Measurements from ENCODE around the gene CKM. TPM values are rescaled to one million over a fixed set of nuclear protein-coding genes. Genes with fewer than 3 reads are reported as not detected.

The CKM gene
- total and polyA plus RNA-seq, 2 of the 4 experiments (the other 2 are of a cell fraction): not detected

DNA sequence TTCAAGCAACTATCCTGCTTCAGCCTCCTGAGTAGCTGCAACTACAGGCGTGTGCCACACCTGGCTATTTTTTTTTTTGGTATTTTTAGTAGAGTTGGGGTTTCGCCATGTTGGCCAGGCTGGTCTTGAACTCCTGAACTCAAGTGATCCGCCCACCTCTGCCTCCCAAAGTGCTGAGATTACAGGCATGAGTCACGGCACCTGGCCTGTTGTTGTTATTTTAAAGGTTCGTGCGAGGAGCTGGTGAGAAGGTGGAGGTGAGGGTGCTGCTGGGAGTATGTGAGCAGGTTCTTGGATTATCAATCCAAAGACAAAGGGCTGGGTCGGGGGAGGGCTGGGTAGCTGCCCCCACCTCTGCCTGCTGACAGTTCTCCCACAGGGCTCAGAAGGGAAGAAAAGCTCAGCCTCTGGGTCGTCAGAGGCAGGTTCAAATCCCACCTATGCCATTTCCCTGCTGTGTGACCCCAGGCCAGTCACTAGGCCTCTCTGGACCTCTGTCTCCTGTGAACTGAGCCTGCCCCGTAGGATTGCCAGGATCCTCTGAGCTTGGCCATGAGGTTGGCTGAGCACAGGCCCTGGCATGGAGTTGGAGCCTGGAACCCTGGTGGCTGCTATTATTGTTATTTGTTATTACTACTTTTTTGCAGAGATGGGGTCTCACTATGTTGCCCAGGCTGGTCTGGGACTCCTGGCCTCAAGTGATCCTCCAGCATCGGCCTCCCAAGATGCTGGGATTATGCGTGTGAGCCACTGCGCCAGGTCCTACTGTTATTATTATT is 1.5 kb downstream of the CKM start:
- Histone ChIP-seq H3K9me3 (ENCODE audit: control insufficient read depth, insufficient read depth, low read length) (no peaks in the 10 kb centered on the region), H2AK9ac (replicated peaks; ENCODE audit: low read depth, low read length, poor library complexity) (no peak overlapping the region), H4K91ac (ENCODE audit: insufficient read depth, low read depth, low read length) (no peak overlapping the region), H3K4me2 (ENCODE audit: low read depth, low read length) (no peak overlapping the region), H4K5ac (ENCODE audit: low read depth, low read length) (no peak overlapping the region), H3K4me3 (ENCODE audit: insufficient read depth, low read depth, low read length) (no peak overlapping the region), H4K20me1 (ENCODE audit: insufficient read depth, low read length) (no peaks in the 10 kb centered on the region), H4K8ac (ENCODE audit: low read depth in 2 of 2, low read length in 2 of 2) (no peak overlapping the region), H3K79me1 (ENCODE audit: low read depth in 1 of 2, low read length in 2 of 2) (no peaks in the 10 kb centered on the region), H2BK15ac (ENCODE audit: low read depth, low read length) (no peak overlapping the region), H3K9ac (ENCODE audit: low read depth, low read length) (no peak overlapping the region), H3K14ac (replicated peaks; ENCODE audit: low read depth, low read length) (no peak overlapping the region), H3K27ac (ENCODE audit: insufficient read depth, low read length) (no peak overlapping the region), H3K56ac (ENCODE audit: extremely low read depth, insufficient read depth, low read length) (no peak overlapping the region), H3K9me1 (ENCODE audit: insufficient read depth, low read length) (no peaks in the 10 kb centered on the region), H3K4me1 (ENCODE audit: control insufficient read depth, insufficient read depth, low read length) (no peaks in the 10 kb centered on the region), H2BK20ac (ENCODE audit: low read depth, low read length) (no peak overlapping the region), H3K36me3 (ENCODE audit: control insufficient read depth, insufficient read depth, low read length) (no peaks in the 10 kb centered on the region), H2AK5ac (ENCODE audit: low read depth, low read length) (no peak overlapping the region), H2BK120ac (ENCODE audit: low read depth, low read length) (no peak overlapping the region), H2BK5ac (ENCODE audit: low read depth, low read length, poor library complexity, severe bottlenecking) (no peak overlapping the region), H3K23ac (ENCODE audit: low read depth, low read length) (no peak overlapping the region), H3K4ac (ENCODE audit: low read depth, low read length) (no peak overlapping the region), H2AFZ (replicated peaks; ENCODE audit: low read length, poor library complexity) (no peak overlapping the region), H3K18ac (ENCODE audit: low read depth, low read length) (no peak overlapping the region), H3K27me3 (ENCODE audit: control insufficient read depth, insufficient read depth, low read length) (peaks cover 32% of the 10 kb centered on the region)
- no TSS peak for BruUV-seq (replicated peaks)
- ATAC-seq (ENCODE audit: low read depth): no peak
- no peak for TF ChIP-seq POLR2A (IDR thresholded peaks at IDR 0.05; ENCODE audit: low read depth, low read length)
- TF ChIP-seq CHD1 (IDR thresholded peaks at IDR 0.05; ENCODE audit: low read depth, low read length): no peak
- no peak for TF ChIP-seq FOS (IDR thresholded peaks at IDR 0.05; ENCODE audit: low read depth, low read length)
- no peak for TF ChIP-seq RCOR1 (IDR thresholded peaks at IDR 0.05; ENCODE audit: insufficient replicate concordance, low read length)
- TF ChIP-seq ELK1 (IDR thresholded peaks at IDR 0.05; ENCODE audit: borderline replicate concordance, low read depth, low read length): no peak
- no peak for TF ChIP-seq RAD21 (IDR thresholded peaks at IDR 0.05; ENCODE audit: low read length)
- TF ChIP-seq, protein P1, sequence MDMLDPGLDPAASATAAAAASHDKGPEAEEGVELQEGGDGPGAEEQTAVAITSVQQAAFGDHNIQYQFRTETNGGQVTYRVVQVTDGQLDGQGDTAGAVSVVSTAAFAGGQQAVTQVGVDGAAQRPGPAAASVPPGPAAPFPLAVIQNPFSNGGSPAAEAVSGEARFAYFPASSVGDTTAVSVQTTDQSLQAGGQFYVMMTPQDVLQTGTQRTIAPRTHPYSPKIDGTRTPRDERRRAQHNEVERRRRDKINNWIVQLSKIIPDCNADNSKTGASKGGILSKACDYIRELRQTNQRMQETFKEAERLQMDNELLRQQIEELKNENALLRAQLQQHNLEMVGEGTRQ (IDR thresholded peaks at IDR 0.05; ENCODE audit: low read depth, low read length): no peak
- TF ChIP-seq BHLHE40 (IDR thresholded peaks at IDR 0.05; ENCODE audit: low read depth, low read length): no peak
- ChIA-PET POLR2A (ENCODE audit: unreplicated experiment) (no interaction called here), CTCF (no interaction called here)
- no peak for DNase-seq
- WGBS, 2 experiments (ENCODE audit: extremely low coverage in 2 of 2, insufficient read length in 1 of 2): no CpG with 5 or more reads among the region's 12 CpGs
- dilution Hi-C loops (cut with HindIII; ENCODE audit: low sequenced_read_pairs, unreplicated experiment): no loop called here
- intact Hi-C loops (cut with micrococcal nuclease): no loop called here
- in situ Hi-C loops (cut with MboI; ENCODE audit: low sequenced_read_pairs): no loop called here

Measured in IMR-90 (cell line).